ENCODE data around the gene CTNNA3.

CTNNA3 gene

DNA sequence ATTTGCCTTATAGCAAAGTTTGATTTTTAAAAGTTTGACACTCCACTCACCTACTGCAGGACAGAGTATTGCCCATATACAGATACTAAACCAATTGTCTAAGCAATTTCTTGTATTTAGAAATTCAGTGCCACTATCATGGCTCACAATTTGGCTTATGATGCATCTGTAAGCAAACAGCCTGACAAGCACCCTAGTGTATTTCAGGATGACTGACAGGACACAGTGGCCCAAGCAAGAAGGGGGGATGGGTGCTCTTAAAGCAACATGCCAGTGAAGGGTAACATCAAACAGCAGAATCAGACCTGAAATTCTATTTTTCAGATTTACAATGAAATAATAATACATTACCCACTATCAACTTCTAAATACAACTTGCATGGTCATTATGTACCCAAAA is 30.5 kb downstream of the CTNNA3 start:
- DNase-seq (ENCODE audit: low read depth, low spot score), result no peak

DNA sequence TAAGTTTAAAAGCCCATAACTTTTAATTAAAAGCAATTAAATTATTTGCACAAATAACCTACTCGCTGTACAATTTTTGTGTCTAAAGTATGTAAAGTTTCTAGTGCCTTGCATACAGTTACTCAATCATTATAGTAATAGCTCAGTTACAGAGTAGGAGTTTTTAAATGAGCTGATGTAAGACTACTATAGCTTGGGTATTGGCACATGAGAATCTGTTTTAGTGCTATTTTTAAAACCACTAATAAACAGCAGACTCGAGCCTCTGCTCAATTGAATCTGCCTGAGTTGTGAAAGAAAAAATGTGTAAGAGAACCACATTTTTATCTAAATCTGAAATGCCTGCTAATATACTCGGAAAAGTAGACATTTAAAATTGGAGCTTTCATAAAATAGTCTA is 31.1 kb downstream of the CTNNA3 start:
- DNase-seq (ENCODE audit: low read depth, low spot score), result no peak

DNA sequence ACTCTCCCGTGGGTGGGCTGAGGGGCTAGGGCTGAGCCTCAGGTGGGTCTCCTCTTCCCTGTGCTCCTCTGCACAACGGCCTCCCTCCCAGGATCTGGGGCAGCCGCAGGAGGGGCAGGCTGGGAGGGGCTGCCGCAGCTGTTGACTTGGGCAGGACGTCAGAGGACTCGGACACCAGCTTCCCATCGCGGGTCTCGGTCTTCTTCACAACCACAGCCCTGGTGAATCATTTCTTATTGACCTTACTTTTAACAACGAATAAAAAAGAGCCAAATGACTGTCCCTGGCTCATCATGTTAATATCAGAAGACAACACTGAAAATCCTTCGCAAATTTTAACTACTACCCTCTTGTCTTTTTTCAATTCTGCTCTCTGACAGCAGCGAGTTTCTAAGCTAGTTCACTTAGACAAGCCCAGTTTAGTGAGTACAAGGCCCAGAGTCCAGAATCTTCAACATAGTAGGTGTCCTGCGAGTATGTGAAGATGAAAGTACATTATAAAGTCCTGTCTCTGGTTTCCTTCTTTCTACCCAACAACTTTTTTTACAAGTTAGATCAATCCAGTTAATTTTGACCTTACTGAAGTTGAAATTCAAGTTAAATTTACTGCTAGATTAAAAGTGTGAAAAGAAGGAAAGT is 32.4 kb downstream of the CTNNA3 start:
- DNase-seq (ENCODE audit: low read depth, low spot score), result no peak

GRCh38 chr10:67662415-67662814 is 33.6 kb downstream of the CTNNA3 start:
- DNase-seq (ENCODE audit: low read depth, low spot score), result no peak

- no peak for DNase-seq (ENCODE audit: low read depth, low spot score)
Measured at GRCh38 chr10:67659497-67659896, 36.5 kb downstream of the CTNNA3 start.

DNA sequence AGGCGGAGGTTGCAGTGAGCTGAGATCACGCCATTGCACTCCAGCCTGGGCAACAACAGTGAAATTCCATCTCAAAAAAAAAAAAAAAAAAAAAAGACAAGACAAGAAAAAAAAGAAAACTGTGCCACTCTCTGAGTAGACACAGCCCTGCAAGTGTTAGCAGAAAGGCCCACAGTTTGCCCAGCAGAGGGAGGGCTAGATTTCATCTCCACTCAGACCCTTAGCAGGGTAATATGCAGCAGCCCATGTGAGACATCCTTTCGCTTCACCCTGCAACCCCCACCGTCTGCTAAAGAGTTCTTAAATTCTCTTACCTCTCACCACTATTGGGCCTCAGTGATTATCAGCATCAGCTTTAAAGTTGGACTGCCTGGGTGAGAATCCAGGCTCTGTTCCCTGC is 38.2 kb downstream of the CTNNA3 start:
- no peak for DNase-seq (ENCODE audit: low read depth, low spot score)

GRCh38 chr10:67650558-67650957 is 45.4 kb downstream of the CTNNA3 start:
- DNase-seq (ENCODE audit: low read depth, low spot score), result no peak

GRCh38 chr10:67648613-67649229 is 47.3 kb downstream of the CTNNA3 start:
- no peak for DNase-seq (ENCODE audit: low read depth, low spot score)

GRCh38 chr10:67630904-67631303 is 65.1 kb downstream of the CTNNA3 start:
- DNase-seq (ENCODE audit: low read depth, low spot score), result no peak

DNA sequence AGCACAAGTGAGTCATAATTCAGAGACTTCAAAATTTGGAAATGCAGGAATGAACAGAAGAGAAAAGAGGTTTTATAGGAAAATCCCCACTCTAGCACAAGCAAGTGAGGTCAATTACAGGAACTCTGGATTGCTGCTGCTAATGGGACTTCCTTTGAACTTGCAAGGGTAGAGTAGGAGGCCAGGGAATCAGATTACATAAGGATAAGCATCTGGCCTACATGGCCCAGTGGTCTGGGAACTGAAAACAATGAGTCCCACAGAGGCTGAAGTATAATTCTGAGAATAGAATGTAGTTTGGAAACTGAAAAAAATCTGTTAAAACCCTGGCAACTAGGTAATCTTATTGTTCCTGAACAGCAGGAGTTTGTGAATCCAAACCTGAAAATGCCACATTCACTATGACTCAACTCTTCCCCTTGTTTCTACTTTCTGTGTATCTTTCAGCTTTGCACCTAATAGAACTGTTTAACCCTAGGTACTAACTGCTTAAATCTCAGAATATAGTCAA is 66.5 kb downstream of the CTNNA3 start:
- DNase-seq (ENCODE audit: low read depth, low spot score), result no peak

GRCh38 chr10:67622984-67623383 is 73.0 kb downstream of the CTNNA3 start:
- DNase-seq (ENCODE audit: low read depth, low spot score), result no peak

DNA sequence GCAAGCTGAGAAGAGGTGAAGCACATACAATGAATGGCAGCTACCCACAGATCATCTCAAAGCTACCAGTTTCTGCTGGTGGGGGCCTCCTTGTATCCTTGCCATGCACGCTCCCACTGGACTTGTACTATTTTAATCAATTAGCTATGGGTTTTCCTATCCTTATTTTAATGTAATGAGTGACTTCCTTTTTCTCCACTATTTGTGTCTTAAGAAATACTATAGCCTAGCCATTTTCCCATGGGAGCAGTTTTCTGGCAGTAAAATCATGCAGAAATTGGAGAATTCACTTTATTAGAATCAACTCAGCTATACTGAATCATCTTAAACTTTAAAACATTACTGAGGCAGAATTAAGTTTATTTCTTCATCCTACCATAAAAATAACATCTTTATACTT is 73.5 kb downstream of the CTNNA3 start:
- no peak for DNase-seq (ENCODE audit: low read depth, low spot score)

DNA sequence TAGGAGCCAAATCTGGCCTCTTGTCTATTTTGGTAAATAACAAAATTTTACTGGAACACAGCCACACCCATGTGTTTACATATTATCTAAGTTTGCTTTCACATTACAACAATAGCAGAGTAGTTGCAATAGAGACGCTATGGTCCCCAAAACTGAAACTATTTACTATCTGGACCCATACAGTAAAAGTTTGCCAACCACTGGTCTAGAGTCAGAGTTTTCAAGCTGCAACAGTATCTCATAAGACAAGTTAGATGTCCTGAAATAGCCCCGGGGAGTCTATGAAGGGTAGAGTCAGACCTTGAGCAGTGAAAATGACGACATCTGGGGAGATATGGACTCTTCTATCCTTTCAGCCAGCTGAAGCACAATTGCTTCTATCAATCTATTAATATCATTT is 74.2 kb downstream of the CTNNA3 start:
- no peak for DNase-seq (ENCODE audit: low read depth, low spot score)

GRCh38 chr10:67618116-67618515 is 77.9 kb downstream of the CTNNA3 start:
- no peak for DNase-seq (ENCODE audit: low read depth, low spot score)

GRCh38 chr10:67612577-67613537 is 83.1 kb downstream of the CTNNA3 start:
- no peak for DNase-seq (ENCODE audit: low read depth, low spot score)

- no peak for DNase-seq (ENCODE audit: low read depth, low spot score)
Measured at GRCh38 chr10:67612176-67612575, 83.8 kb downstream of the CTNNA3 start.

DNA sequence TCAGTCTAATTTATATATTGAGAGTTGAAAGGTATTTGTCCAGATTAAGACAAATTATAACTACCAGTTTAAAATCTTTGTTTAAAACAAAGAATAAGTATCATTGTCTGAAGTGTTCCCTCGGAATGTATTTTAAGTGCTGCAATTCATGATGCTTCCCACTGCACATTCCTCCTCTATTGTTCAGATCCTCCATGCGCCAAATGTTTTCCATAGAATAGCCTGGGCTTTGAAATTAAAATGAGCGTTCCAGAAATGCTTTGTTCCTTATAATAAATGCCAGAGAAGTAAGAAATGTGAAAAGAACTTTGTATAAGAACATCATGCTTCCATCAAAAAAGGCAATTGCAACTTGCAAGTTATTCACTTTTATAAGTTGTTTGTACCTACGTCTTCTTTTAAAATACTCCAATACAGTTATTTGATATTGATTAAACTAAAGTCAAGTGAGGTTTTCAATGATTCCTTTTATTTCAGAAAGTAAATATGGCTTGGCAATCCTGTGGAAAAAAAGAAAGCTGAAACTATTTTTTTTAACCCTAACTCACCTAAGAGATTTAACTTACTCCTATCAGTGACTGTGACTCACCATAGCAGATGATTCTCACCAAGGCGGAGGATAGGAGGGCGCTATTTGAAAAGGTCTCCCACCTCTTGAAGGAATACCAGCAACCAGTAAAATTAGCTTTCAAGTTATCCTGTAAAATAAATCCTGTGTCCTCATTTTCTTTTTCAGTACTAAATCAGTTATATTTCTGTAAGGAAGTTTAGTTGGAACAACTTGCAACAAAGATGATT is 85.8 kb downstream of the CTNNA3 start:
- no peak for DNase-seq (ENCODE audit: low read depth, low spot score)

DNA sequence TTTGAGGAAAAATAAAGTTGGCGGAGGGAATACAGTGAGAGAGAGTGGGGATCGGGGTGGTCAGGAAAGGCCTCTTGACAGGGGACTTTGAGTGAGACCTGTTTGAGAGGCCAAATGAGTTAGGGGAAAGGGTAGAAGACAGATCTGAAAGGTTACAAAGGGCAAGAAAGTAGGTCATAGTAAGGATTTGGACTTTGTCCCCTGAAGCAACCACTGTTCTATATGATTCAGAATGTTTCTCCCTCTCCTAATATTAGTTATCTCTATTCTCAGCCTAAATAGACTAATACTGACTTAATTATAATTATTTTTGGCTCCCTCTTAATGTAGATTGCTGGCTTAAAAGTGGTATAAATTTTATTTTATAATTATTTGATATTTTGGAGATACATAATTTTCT is 88.0 kb downstream of the CTNNA3 start:
- no peak for DNase-seq (ENCODE audit: low read depth, low spot score)

- DNase-seq (ENCODE audit: low read depth, low spot score), result no peak
Measured at GRCh38 chr10:67607472-67607871, 88.5 kb downstream of the CTNNA3 start.

DNA sequence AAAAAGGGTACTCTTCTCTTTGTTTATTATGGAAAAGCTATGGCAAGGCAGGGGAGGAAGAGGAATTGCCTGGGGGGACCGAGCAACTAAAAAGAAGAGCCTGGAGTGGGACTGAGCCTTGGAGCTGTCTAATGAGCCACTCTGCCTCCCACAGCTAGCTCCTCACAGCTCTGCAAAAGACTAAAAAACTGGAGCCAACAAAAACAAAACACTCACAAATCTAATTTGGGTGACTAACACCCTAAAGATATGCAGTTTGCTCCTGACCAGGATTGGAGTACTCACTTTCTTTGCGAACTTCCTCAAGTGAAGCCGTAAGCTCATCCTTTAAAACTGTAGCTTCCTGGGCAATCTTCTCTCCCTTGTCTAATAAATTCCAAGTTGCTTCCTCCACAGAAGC is 89.4 kb downstream of the CTNNA3 start:
- DNase-seq (ENCODE audit: low read depth, low spot score), result no peak

- no peak for DNase-seq (ENCODE audit: low read depth, low spot score)
Measured at GRCh38 chr10:67603701-67604100, 92.3 kb downstream of the CTNNA3 start.

DNA sequence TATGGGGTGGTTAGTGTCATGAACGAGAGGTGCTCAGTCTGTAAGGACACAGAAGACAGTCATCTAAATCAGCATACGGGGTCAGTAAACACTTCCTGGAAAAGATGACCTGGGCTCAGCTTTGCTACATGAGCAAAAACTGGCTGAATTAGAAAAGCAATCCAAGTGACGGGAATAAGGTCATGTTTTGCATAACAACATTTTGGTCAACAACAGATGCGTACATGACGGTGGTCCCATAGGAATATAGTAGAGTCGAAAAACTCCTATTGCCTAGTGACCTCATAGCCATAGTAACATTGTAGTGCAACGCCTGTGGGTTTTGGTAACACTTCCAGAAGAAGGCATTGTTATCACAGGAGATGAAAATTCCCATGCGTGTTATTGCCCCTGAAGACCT is 92.9 kb downstream of the CTNNA3 start:
- DNase-seq (ENCODE audit: low read depth, low spot score), result no peak
